Transverse colon (tissue), 1 donor: ENCODE measurements around the gene GSTM5.

ENCODE experiments used
- EP300 ChIP-seq: sonication (generic); formaldehyde crosslinking; IDR thresholded peaks from one replicate; pipeline ENCODE4 v1.6.1; 2017; ENCODE audit warnings: antibody characterized with exemption, low read depth
- POLR2A ChIP-seq: fragments of 450-650 bp; IDR thresholded peaks from one replicate; pipeline ENCODE4 v1.6.1; 2016; ENCODE audit warnings: antibody characterized with exemption, mild to moderate bottlenecking, moderate library complexity

DNA sequence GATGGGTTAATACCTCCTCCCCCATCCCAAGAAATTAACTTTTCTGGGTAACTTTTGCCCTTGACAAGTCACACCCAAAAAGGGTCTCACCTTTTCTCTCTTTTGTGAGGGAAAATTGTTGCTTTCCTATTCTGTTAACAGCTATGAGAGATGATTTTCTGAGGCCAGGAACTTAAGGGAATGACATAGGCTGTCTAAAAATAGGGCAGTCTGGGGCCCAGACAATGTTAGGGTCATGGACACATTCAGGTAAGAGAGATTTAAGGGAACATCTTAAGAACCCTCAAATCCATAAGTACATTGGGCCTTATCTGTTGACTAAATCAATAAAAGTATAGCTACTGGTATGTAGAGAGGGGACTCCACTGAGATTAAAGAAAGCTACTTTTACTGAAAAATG lies 37.2 kb downstream of the GSTM5 start:
- TF ChIP-seq POLR2A, result no peak
- no peak for TF ChIP-seq EP300
